H9 (cell line): ENCODE results near the gene ITGA11. TPM values are rescaled to one million over a fixed set of nuclear protein-coding genes. Genes with fewer than 3 reads are reported as not detected.
A peak's percentile ranks its signal among the peaks of the same experiment; 100 is the strongest.

ENCODE experiments used
- DNase-seq: peaks from one replicate; pipeline ENCODE4 v3.0.0-alpha.2; 2017
- H2AFZ ChIP-seq: one replicate; pipeline ENCODE4 v1.6.1; 2013; ENCODE audit warnings: mild to moderate bottlenecking, low read length, control low read depth, moderate library complexity
- H2AK5ac ChIP-seq: 2 replicates; pipeline ENCODE4 v1.6.1; 2013; ENCODE audit warnings: low read length, control low read depth, mixed read lengths; ENCODE audit not compliant: insufficient read length
- H2BK120ac ChIP-seq: one replicate; pipeline ENCODE4 v1.6.1; 2013; ENCODE audit warnings: low read depth, mild to moderate bottlenecking, low read length, control low read depth, inconsistent platforms; ENCODE audit not compliant: poor library complexity, severe bottlenecking
- H2BK12ac ChIP-seq: 2 replicates; pipeline ENCODE4 v1.6.1; 2013; ENCODE audit warnings: low read length, control low read depth, mixed read lengths, low read depth; ENCODE audit not compliant: insufficient read length
- H2BK15ac ChIP-seq: 2 replicates; pipeline ENCODE4 v1.6.1; 2013; ENCODE audit warnings: low read depth, low read length, control low read depth
- H2BK20ac ChIP-seq: one replicate; pipeline ENCODE4 v1.6.1; 2013; ENCODE audit warnings: low read depth, mild to moderate bottlenecking, low read length, control low read depth, inconsistent platforms; ENCODE audit not compliant: poor library complexity, severe bottlenecking
- H2BK5ac ChIP-seq: 2 replicates; pipeline ENCODE4 v1.6.1; 2013; ENCODE audit warnings: low read length, control low read depth, mixed read lengths; ENCODE audit not compliant: insufficient read length
- H3K14ac ChIP-seq: 2 replicates; pipeline ENCODE4 v1.6.1; 2013; ENCODE audit warnings: low read length, control low read depth; ENCODE audit not compliant: insufficient read depth
- H3K18ac ChIP-seq: 2 replicates; pipeline ENCODE4 v1.6.1; 2013; ENCODE audit warnings: low read depth, mild to moderate bottlenecking, mixed read lengths, low read length, control low read depth; ENCODE audit not compliant: insufficient read length
- H3K23ac ChIP-seq: 2 replicates; pipeline ENCODE4 v1.6.1; 2013; ENCODE audit warnings: low read length, control low read depth, mixed read lengths, low read depth; ENCODE audit not compliant: insufficient read length
- H3K23me2 ChIP-seq: 2 replicates; pipeline ENCODE4 v1.6.1; 2013; ENCODE audit warnings: low read depth, mild to moderate bottlenecking, mixed read lengths, low read length, control low read depth; ENCODE audit not compliant: insufficient read length, poor library complexity, severe bottlenecking
- H3K27ac ChIP-seq: 2 replicates; pipeline ENCODE4 v1.5.1; 2013; ENCODE audit warnings: low read length, control low read depth, mixed read lengths, low read depth; ENCODE audit not compliant: insufficient read length
- H3K27me3 ChIP-seq: 2 replicates; pipeline ENCODE4 v1.6.1; 2013; ENCODE audit warnings: low read length, control low read depth, inconsistent platforms; ENCODE audit not compliant: insufficient read depth
- H3K4ac ChIP-seq: 2 replicates; pipeline ENCODE4 v1.6.1; 2013; ENCODE audit warnings: low read depth, mild to moderate bottlenecking, control low read depth, inconsistent platforms, low read length, moderate library complexity
- H3K4me1 ChIP-seq: 2 replicates; pipeline ENCODE4 v1.6.1; 2013; ENCODE audit warnings: low read length, control low read depth, inconsistent platforms; ENCODE audit not compliant: insufficient read depth
- H3K4me2 ChIP-seq: 2 replicates; pipeline ENCODE4 v1.6.1; 2013; ENCODE audit warnings: low read length, control low read depth, mixed read lengths; ENCODE audit not compliant: insufficient read length, insufficient read depth
- H3K56ac ChIP-seq: 2 replicates; pipeline ENCODE4 v1.6.1; 2013; ENCODE audit warnings: low read depth, mild to moderate bottlenecking, mixed read lengths, low read length, control low read depth; ENCODE audit not compliant: insufficient read length
- H3K79me1 ChIP-seq: 2 replicates; pipeline ENCODE4 v1.6.1; 2013; ENCODE audit warnings: low read depth, mild to moderate bottlenecking, moderate library complexity, low read length, control low read depth, inconsistent platforms; ENCODE audit not compliant: insufficient read depth, poor library complexity, severe bottlenecking
- H3K79me2 ChIP-seq: 2 replicates; pipeline ENCODE4 v1.6.1; 2013; ENCODE audit warnings: low read length, control low read depth, inconsistent platforms; ENCODE audit not compliant: insufficient read depth
- H3K9ac ChIP-seq: 2 replicates; pipeline ENCODE4 v1.6.1; 2013; ENCODE audit warnings: low read length, control low read depth, mixed read lengths; ENCODE audit not compliant: insufficient read length; ENCODE audit errors: extremely low read depth
- H3K9me3 ChIP-seq: one replicate; pipeline ENCODE4 v1.6.1; 2013; ENCODE audit warnings: low read depth, low read length, inconsistent platforms; ENCODE audit not compliant: control insufficient read depth
- H3T11ph ChIP-seq: one replicate; pipeline ENCODE4 v1.6.1; 2013; ENCODE audit warnings: mild to moderate bottlenecking, low read length, control low read depth, inconsistent platforms
- H4K20me1 ChIP-seq: one replicate; pipeline ENCODE4 v1.6.1; 2013; ENCODE audit not compliant: control insufficient read depth, insufficient read length, insufficient read depth
- H4K5ac ChIP-seq: 2 replicates; pipeline ENCODE4 v1.6.1; 2013; ENCODE audit warnings: low read depth, mild to moderate bottlenecking, mixed read lengths, low read length, control low read depth; ENCODE audit not compliant: insufficient read length
- H4K8ac ChIP-seq: replicated peaks from 2 replicates; pipeline ENCODE4 v1.6.1; 2013; ENCODE audit warnings: low read length, control low read depth, mixed read lengths, low read depth; ENCODE audit not compliant: insufficient read length
- H4K91ac ChIP-seq: 2 replicates; pipeline ENCODE4 v1.6.1; 2013; ENCODE audit warnings: low read depth, mild to moderate bottlenecking, moderate library complexity, mixed read lengths, low read length, control low read depth; ENCODE audit not compliant: insufficient read length
- H3K27ac Mint-ChIP-seq, 3 experiments: 2 replicates in 2 of 3; 3 replicates in 1 of 3; pipeline ENCODE4 v1.8.0; 2020 to 2021; ENCODE audit warnings: mixed read lengths in 3 of 3, mild to moderate bottlenecking in 1 of 3, moderate library complexity in 1 of 3
- H3K27me3 Mint-ChIP-seq: 2 replicates; pipeline ENCODE4 v1.8.0; 2021; ENCODE audit warnings: low read depth, mild to moderate bottlenecking, moderate library complexity, mixed read lengths
- H3K36me3 Mint-ChIP-seq, 3 experiments: 2 replicates in 2 of 3; 3 replicates in 1 of 3; pipeline ENCODE4 v1.8.0; 2020 to 2021; ENCODE audit warnings: low read depth in 3 of 3, mixed read lengths in 3 of 3; ENCODE audit not compliant: insufficient read depth in 1 of 3
- H3K4me1 Mint-ChIP-seq, 2 experiments: 2 replicates each; pipeline ENCODE4 v1.8.0; 2020; ENCODE audit warnings: mixed read lengths in 2 of 2
- H3K4me3 Mint-ChIP-seq, 2 experiments: 2 replicates in 1 of 2; 3 replicates in 1 of 2; pipeline ENCODE4 v1.8.0; 2020 to 2021; ENCODE audit warnings: mild to moderate bottlenecking in 2 of 2, mixed read lengths in 2 of 2, moderate library complexity in 1 of 2
- H3K9me3 Mint-ChIP-seq, 2 experiments: 2 replicates in 1 of 2; 3 replicates in 1 of 2; pipeline ENCODE4 v1.8.0; 2020; ENCODE audit warnings: mild to moderate bottlenecking in 2 of 2, mixed read lengths in 2 of 2, moderate library complexity in 1 of 2
- WGBS: extraction: QIAGEN DNeasy Blood & Tissue Kit; methylation state at CpG from one replicate; pipeline ENCODE4 v1.1.7; 2013; ENCODE audit warnings: missing lambda C conversion rate, low lambda C conversion rate, mixed read lengths; ENCODE audit not compliant: insufficient read length; ENCODE audit errors: extremely low coverage; 5-methylcytosine and 5-hydroxymethylcytosine counted together
- total RNA-seq: library from RNA; stranded (reverse); gene quantifications from 2 replicates; pipeline ENCODE4 v1.2.1, GENCODE V29; 2021
- TF ChIP-seq, protein P1 (sequence below): fragments of 200-600 bp; sonication (generic); conservative IDR thresholded peaks from 3 replicates; pipeline ENCODE4 v1.8.0; 2021; ENCODE audit warnings: antibody characterized with exemption, mild to moderate bottlenecking

ITGA11 gene
- total RNA-seq, 1 experiment from 2014 or later: 0.07 TPM

DNA sequence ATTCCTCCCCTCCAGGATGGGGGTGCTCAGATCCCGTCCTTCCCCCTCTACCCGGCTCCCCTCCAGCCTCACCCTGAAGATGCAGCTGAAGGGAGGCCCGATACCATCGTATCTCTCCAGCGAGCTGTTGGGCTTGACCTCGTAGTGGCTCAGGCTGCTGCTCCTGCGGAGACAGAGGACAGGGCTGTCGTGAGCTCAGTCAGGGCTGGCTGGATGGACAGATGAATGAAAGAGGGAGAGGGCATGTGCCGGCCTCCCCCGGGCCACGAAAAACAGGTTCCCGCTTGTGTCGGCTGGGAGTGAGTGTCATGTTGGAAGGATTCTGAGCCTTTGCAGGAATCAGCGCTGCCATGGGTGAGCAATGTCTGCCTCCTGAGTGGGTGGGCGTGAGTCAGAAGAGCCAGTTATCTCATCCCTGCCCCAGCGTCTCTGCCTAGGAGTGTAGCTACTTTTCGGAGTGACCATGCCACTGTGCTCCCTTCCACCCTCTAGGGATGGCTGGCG, 119.2 kb downstream of the ITGA11 start:
- no peak overlapping the region for H3K18ac ChIP-seq
- DNase-seq: peak; percentile 28
- Mint-ChIP-seq H3K9me3 (no peaks in the 10 kb centered on the region), H3K27ac (peak overlapping the region in 1 of 3 experiments; percentile 28; a peak in 2 of 7 replicates), H3K36me3 (no peaks in the 10 kb centered on the region), H3K4me1 (peaks cover 29 to 55% of the 10 kb centered on the region in 2 experiments), H3K27me3 (no peaks in the 10 kb centered on the region), H3K4me3 (no peak overlapping the region)
- no peak overlapping the region for H2BK5ac ChIP-seq
- no peaks in the 10 kb centered on the region for H3K9me3 ChIP-seq
- no peak overlapping the region for H3T11ph ChIP-seq
- TF ChIP-seq, protein P1, sequence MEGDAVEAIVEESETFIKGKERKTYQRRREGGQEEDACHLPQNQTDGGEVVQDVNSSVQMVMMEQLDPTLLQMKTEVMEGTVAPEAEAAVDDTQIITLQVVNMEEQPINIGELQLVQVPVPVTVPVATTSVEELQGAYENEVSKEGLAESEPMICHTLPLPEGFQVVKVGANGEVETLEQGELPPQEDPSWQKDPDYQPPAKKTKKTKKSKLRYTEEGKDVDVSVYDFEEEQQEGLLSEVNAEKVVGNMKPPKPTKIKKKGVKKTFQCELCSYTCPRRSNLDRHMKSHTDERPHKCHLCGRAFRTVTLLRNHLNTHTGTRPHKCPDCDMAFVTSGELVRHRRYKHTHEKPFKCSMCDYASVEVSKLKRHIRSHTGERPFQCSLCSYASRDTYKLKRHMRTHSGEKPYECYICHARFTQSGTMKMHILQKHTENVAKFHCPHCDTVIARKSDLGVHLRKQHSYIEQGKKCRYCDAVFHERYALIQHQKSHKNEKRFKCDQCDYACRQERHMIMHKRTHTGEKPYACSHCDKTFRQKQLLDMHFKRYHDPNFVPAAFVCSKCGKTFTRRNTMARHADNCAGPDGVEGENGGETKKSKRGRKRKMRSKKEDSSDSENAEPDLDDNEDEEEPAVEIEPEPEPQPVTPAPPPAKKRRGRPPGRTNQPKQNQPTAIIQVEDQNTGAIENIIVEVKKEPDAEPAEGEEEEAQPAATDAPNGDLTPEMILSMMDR: no peak
- no peaks in the 10 kb centered on the region for H3K79me2 ChIP-seq
- WGBS: no CpG with 5 or more reads among the region's 18 CpGs
- H3K27me3 ChIP-seq: no peaks in the 10 kb centered on the region
- H2BK20ac ChIP-seq: no peak overlapping the region
- H3K79me1 ChIP-seq: no peaks in the 10 kb centered on the region
- H3K4ac ChIP-seq: no peak overlapping the region
- H4K5ac ChIP-seq: no peak overlapping the region
- no peaks in the 10 kb centered on the region for H3K23me2 ChIP-seq
- H3K56ac ChIP-seq: no peak overlapping the region
- H3K4me1 ChIP-seq: peaks cover 2% of the 10 kb centered on the region; the same call in 1 of the 2 replicates
- H3K9ac ChIP-seq: no peak overlapping the region
- H3K14ac ChIP-seq: no peak overlapping the region
- no peak overlapping the region for H4K8ac ChIP-seq
- H4K20me1 ChIP-seq: no peaks in the 10 kb centered on the region
- no peak overlapping the region for H2AFZ ChIP-seq
- H3K27ac ChIP-seq: no peak overlapping the region
- H3K4me2 ChIP-seq: no peak overlapping the region
- H2BK12ac ChIP-seq: no peak overlapping the region
- H2BK15ac ChIP-seq: no peak overlapping the region
- no peak overlapping the region for H2AK5ac ChIP-seq
- no peak overlapping the region for H4K91ac ChIP-seq
- H2BK120ac ChIP-seq: no peak overlapping the region
- H3K23ac ChIP-seq: no peak overlapping the region
